Activated naive CD8-positive, alpha-beta T cell treated with anti-CD3 and anti-CD28 coated beads, Interleukin-2, amount 10 ng/mL, durations not matched to agents 7 days and 5 days (primary cell): Measurements from ENCODE around the gene TMEM204. TPM values are rescaled to one million over a fixed set of nuclear protein-coding genes. Genes with fewer than 3 reads are reported as not detected.

Source experiments
- ATAC-seq: fragments of 150-1000 bp; cut with Tn5 transposase; one replicate; pipeline ENCODE4 v1.10.0; 2021; ENCODE audit warnings: low read depth, moderate library complexity
- POLR2A ChIA-PET: fragments of 350-600 bp; sonication (Branson Sonifier 250); formaldehyde crosslinking; loops from one replicate; lab custom pipeline; 2021; ENCODE audit warnings: antibody characterized with exemption; lab: Charles Lee
- DNase-seq: peaks from one replicate; pipeline ENCODE4 v3.0.0; 2021
- H3K27ac Mint-ChIP-seq: one replicate; pipeline ENCODE4 v1.8.0; 2022; ENCODE audit warnings: mild to moderate bottlenecking, mixed read lengths
- H3K27me3 Mint-ChIP-seq: one replicate; pipeline ENCODE4 v1.8.0; 2022; ENCODE audit warnings: mild to moderate bottlenecking, moderate library complexity, mixed read lengths
- H3K36me3 Mint-ChIP-seq: one replicate; pipeline ENCODE4 v1.8.0; 2021; ENCODE audit warnings: mild to moderate bottlenecking, mixed read lengths
- H3K4me1 Mint-ChIP-seq: one replicate; pipeline ENCODE4 v1.8.0; 2021; ENCODE audit warnings: mixed read lengths
- H3K4me3 Mint-ChIP-seq: one replicate; pipeline ENCODE4 v1.8.0; 2022; ENCODE audit warnings: mild to moderate bottlenecking, moderate library complexity, mixed read lengths
- H3K9me3 Mint-ChIP-seq: one replicate; pipeline ENCODE4 v1.8.0; 2021; ENCODE audit warnings: mixed read lengths
- total RNA-seq, 2 experiments: library from RNA; stranded (reverse); gene quantifications; one replicate each; pipeline ENCODE4 v1.2.3, GENCODE V29; 2021

TMEM204 gene
- total RNA-seq, 2 experiments from 2014 or later: 68.3 to 72.0 TPM

DNA sequence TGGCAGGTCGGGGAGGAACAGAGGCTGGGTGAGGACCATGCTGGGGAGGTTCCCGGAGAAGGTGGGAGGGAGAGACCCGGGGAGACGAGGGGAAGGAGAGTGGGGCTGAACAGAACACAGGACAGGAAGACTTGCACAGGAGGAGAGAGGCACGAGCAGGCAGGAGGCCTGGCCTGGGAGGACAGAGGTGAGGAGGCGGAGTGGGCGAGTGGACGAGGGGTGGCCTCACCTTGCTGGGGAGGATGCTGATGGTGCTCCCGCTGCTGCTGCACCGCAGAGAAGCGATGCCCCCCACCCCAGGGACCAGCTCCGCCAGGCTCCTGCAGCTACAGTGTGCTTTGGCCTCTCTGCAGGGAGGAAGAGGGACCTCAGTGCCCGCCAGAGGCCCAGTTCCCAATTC, 34.5 kb downstream of the TMEM204 start:
- H3K9me3 Mint-ChIP-seq: no peaks in the 10 kb centered on the region
- H3K27ac Mint-ChIP-seq: no peak overlapping the region
- no peak overlapping the region for H3K4me3 Mint-ChIP-seq
- POLR2A ChIA-PET: no interaction called here
- no peaks in the 10 kb centered on the region for H3K36me3 Mint-ChIP-seq
- H3K27me3 Mint-ChIP-seq: no peaks in the 10 kb centered on the region
- ATAC-seq (no peak), DNase-seq (no peak)
- peaks cover under 1% of the 10 kb centered on the region for H3K4me1 Mint-ChIP-seq

- H3K4me1 Mint-ChIP-seq: peaks cover 2% of the 10 kb centered on the region
- no peaks in the 10 kb centered on the region for H3K36me3 Mint-ChIP-seq
- ATAC-seq (no peak), DNase-seq (no peak)
- H3K27me3 Mint-ChIP-seq: no peaks in the 10 kb centered on the region
- H3K9me3 Mint-ChIP-seq: no peaks in the 10 kb centered on the region
- POLR2A ChIA-PET: no interaction called here
- no peak overlapping the region for H3K27ac Mint-ChIP-seq
- no peak overlapping the region for H3K4me3 Mint-ChIP-seq
Measured at GRCh38 chr16:1571012-1571671, 37.7 kb downstream of the TMEM204 start.

- Mint-ChIP-seq H3K27me3 (no peaks in the 10 kb centered on the region), H3K4me1 (peaks cover 2% of the 10 kb centered on the region), H3K4me3 (no peak overlapping the region), H3K9me3 (no peaks in the 10 kb centered on the region), H3K36me3 (no peaks in the 10 kb centered on the region), H3K27ac (no peak overlapping the region)
- ATAC-seq (no peak), DNase-seq (no peak)
- POLR2A ChIA-PET: no interaction called here
Measured at GRCh38 chr16:1572673-1573072, 39.2 kb downstream of the TMEM204 start.

- peaks cover 2% of the 10 kb centered on the region for H3K4me1 Mint-ChIP-seq
- no peaks in the 10 kb centered on the region for H3K36me3 Mint-ChIP-seq
- POLR2A ChIA-PET: interaction anchor here (0.6 to 1.2 kb wide), 2 partner anchors 96 to 113 kb away, joined by 3 read pairs; no protein-coding TSS in a partner anchor
- H3K27ac Mint-ChIP-seq: no peak overlapping the region
- no peaks in the 10 kb centered on the region for H3K27me3 Mint-ChIP-seq
- DNase-seq (no peak), ATAC-seq (no peak)
- no peak overlapping the region for H3K4me3 Mint-ChIP-seq
- H3K9me3 Mint-ChIP-seq: no peaks in the 10 kb centered on the region
Measured at GRCh38 chr16:1573301-1573700, 39.8 kb downstream of the TMEM204 start.

DNA sequence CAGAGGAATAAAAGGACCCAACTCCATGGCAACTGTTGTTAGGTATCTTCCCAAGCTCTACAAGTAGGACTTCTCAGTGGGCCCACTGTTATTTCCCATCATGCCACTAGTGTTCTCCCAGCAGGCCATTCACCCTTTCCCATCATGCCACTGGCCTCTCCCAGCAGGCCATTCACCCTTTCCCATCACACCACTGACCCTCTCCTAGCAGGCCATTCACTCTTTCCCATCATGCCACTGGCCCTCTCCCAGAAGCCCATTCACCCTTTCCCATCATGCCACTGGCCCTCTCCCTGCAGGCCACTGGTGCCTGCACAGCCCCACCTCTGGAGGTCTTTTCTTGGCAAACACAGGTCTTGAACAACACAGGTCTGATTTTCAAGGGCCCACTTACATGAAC, 42.1 kb downstream of the TMEM204 start:
- no peaks in the 10 kb centered on the region for H3K36me3 Mint-ChIP-seq
- H3K4me3 Mint-ChIP-seq: no peak overlapping the region
- no peak overlapping the region for H3K27ac Mint-ChIP-seq
- no peak for ATAC-seq
- POLR2A ChIA-PET: interaction anchor here (0.5 to 1.0 kb wide), 2 partner anchors 36 to 130 kb away, joined by 3 to 7 read pairs; partner anchors contain the start of genes CRAMP1 and IFT140
- H3K9me3 Mint-ChIP-seq: no peaks in the 10 kb centered on the region
- no peaks in the 10 kb centered on the region for H3K27me3 Mint-ChIP-seq
- no peak for DNase-seq
- H3K4me1 Mint-ChIP-seq: peaks cover 4% of the 10 kb centered on the region

- Mint-ChIP-seq H3K4me3 (no peak overlapping the region), H3K9me3 (no peaks in the 10 kb centered on the region), H3K36me3 (peaks cover 2% of the 10 kb centered on the region), H3K27me3 (no peaks in the 10 kb centered on the region), H3K27ac (no peak overlapping the region), H3K4me1 (peaks cover 6% of the 10 kb centered on the region)
- POLR2A ChIA-PET: no interaction called here
- ATAC-seq (peak; percentile 68), DNase-seq (no peak)
Measured at GRCh38 chr16:1579214-1579613, 45.7 kb downstream of the TMEM204 start.

- ATAC-seq: no peak
- Mint-ChIP-seq H3K36me3 (peaks cover 2% of the 10 kb centered on the region), H3K4me3 (no peak overlapping the region), H3K27me3 (no peaks in the 10 kb centered on the region), H3K27ac (no peak overlapping the region), H3K9me3 (no peaks in the 10 kb centered on the region), H3K4me1 (peaks cover 9% of the 10 kb centered on the region)
- no peak for DNase-seq
- POLR2A ChIA-PET: no interaction called here
Measured at GRCh38 chr16:1580256-1580655, 46.8 kb downstream of the TMEM204 start.

DNA sequence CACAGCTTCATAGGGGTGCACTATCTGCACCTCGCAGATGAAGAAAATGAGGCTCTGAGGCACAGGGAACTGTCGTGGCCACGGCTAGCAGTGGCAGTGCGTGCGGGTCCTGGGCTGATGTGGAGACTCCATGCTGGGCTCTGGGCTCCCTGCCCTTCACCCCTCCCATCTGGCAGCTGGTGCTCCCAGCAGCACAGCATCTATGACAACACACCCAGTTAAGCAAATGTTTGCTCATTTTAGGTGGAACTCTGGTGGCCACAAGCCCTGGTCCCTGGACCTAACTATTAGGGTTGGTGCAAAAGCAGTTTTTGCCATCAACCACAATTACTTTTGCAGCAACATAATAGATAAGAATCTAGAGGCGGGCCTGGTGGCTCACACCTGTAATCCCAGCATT, 47.5 kb downstream of the TMEM204 start:
- no peaks in the 10 kb centered on the region for H3K9me3 Mint-ChIP-seq
- POLR2A ChIA-PET: no interaction called here
- ATAC-seq (no peak), DNase-seq (no peak)
- no peak overlapping the region for H3K27ac Mint-ChIP-seq
- peaks cover 6% of the 10 kb centered on the region for H3K4me1 Mint-ChIP-seq
- peaks cover 2% of the 10 kb centered on the region for H3K36me3 Mint-ChIP-seq
- no peak overlapping the region for H3K4me3 Mint-ChIP-seq
- no peaks in the 10 kb centered on the region for H3K27me3 Mint-ChIP-seq

DNA sequence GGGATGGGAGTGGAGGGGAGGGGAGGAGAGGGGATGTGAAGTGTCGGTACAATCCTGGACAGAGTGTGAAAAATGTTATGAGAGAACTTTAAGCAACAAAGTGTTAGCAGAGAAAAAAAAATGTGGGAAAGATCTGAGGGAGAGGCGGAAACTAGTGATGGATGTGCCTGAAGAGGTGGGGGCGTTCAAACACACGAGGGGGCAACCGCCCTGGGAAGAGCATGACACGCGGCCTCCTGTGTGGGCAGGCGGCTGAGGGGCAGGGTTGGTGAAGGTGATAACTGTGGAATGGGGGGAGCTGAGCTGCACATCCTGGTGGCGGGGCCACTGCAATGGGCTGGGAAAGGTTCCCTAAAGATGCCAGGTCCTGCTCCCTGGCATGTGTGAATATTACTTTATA, 48.3 kb downstream of the TMEM204 start:
- peaks cover 2% of the 10 kb centered on the region for H3K36me3 Mint-ChIP-seq
- no peak overlapping the region for H3K27ac Mint-ChIP-seq
- ATAC-seq: no peak
- peaks cover 6% of the 10 kb centered on the region for H3K4me1 Mint-ChIP-seq
- POLR2A ChIA-PET: no interaction called here
- H3K4me3 Mint-ChIP-seq: no peak overlapping the region
- no peak for DNase-seq
- no peaks in the 10 kb centered on the region for H3K27me3 Mint-ChIP-seq
- H3K9me3 Mint-ChIP-seq: no peaks in the 10 kb centered on the region

DNA sequence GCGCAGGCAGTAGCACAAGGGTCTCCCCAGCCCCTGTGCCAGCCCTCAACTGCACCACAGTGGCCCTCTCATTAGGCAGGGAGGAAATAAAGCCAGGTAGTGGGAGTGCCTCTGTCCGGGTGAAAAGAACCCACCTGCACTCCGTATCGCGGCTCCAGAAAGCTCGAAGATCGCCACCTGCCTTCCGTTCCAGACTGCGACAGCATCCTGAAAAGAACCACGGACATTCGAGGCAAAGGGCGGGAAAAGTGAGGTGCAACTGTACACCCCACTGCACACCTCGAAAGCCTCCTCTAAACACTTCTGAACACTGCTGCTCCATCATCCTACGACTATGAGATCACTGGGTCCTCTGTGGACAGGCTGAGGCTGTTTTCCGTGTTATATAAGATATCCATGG, 49.7 kb downstream of the TMEM204 start:
- POLR2A ChIA-PET: no interaction called here
- DNase-seq (no peak), ATAC-seq (no peak)
- H3K36me3 Mint-ChIP-seq: peaks cover 2% of the 10 kb centered on the region
- no peaks in the 10 kb centered on the region for H3K27me3 Mint-ChIP-seq
- H3K9me3 Mint-ChIP-seq: no peaks in the 10 kb centered on the region
- H3K4me3 Mint-ChIP-seq: no peak overlapping the region
- H3K27ac Mint-ChIP-seq: no peak overlapping the region
- H3K4me1 Mint-ChIP-seq: peaks cover 6% of the 10 kb centered on the region

DNA sequence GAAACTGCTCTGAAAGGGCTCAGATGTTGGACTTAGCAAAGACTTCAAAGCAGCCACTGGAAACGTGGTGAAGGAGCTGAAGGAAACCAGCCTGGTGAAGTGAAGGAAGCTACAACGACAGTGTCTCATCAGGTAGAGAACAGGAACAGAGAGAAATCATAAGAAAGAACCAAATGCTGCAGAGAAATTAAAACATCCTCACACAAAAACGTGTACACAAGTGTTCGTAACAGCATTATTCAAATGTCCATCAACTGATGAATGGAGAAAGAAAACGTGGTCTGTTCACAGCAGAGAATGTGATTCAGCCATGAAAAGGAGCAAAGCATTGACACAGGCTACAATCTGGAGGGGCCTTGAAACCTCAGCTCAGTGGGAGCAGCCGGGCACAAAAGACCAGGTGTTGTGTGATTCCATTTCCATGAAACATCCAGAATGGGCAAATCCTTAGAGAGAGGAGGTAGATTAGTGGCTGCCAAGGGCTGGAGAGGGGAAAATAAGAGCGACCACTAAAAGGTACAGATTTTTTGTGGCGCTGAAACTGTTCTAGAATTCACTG, 51.5 kb downstream of the TMEM204 start:
- DNase-seq: no peak
- no peak overlapping the region for H3K27ac Mint-ChIP-seq
- POLR2A ChIA-PET: no interaction called here
- no peaks in the 10 kb centered on the region for H3K27me3 Mint-ChIP-seq
- no peaks in the 10 kb centered on the region for H3K9me3 Mint-ChIP-seq
- H3K36me3 Mint-ChIP-seq: peaks cover 2% of the 10 kb centered on the region
- H3K4me1 Mint-ChIP-seq: peaks cover 5% of the 10 kb centered on the region
- ATAC-seq: no peak
- H3K4me3 Mint-ChIP-seq: no peak overlapping the region

DNA sequence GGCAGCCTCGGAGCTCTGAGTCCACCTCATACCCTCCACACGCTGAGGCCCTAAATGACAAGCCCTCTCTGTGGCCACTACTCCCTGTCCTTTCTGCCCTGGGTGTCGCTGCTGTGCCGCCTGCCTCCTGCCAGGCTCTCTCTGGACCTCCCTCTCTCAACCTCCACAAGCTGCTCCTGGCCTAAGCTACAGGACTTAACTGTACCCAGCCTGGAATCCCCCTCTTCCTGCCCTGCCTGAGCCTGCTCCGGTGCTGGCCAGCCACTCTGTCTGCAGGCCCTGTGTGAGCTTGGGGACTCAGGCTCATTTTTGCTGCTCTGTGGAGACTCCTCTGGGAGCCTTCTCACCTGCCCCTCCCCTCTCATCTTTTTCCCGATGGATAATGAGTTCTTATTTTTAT, 56.9 kb downstream of the TMEM204 start:
- DNase-seq (no peak), ATAC-seq (no peak)
- H3K27ac Mint-ChIP-seq: no peak overlapping the region
- POLR2A ChIA-PET: no interaction called here
- H3K27me3 Mint-ChIP-seq: no peaks in the 10 kb centered on the region
- H3K4me1 Mint-ChIP-seq: no peaks in the 10 kb centered on the region
- no peaks in the 10 kb centered on the region for H3K9me3 Mint-ChIP-seq
- H3K36me3 Mint-ChIP-seq: no peaks in the 10 kb centered on the region
- H3K4me3 Mint-ChIP-seq: no peak overlapping the region

- Mint-ChIP-seq H3K27me3 (no peaks in the 10 kb centered on the region), H3K4me1 (no peaks in the 10 kb centered on the region), H3K4me3 (no peak overlapping the region), H3K36me3 (no peaks in the 10 kb centered on the region), H3K27ac (no peak overlapping the region), H3K9me3 (no peaks in the 10 kb centered on the region)
- POLR2A ChIA-PET: no interaction called here
- DNase-seq: no peak
- ATAC-seq: no peak
Measured at GRCh38 chr16:1590930-1591705, 57.7 kb downstream of the TMEM204 start.

DNA sequence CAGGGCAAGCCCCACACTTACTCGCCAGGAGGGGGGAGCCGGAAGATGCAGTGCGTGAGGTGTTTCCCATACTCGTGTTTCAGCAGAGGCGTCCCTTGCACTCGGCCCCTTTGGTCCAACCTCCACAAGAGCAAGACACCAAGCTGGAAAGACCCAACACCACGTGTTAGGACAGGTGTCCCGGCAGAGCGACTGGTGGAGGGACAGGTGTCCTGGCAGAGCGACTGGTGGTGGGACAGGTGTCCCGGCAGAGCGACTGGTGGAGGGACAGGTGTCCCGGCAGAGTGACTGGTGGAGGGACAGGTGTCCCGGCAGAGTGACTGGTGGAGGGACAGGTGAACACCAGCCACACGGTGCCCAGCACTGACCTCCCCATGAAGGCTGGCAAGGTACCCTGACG, 59.0 kb downstream of the TMEM204 start:
- no peaks in the 10 kb centered on the region for H3K4me1 Mint-ChIP-seq
- H3K36me3 Mint-ChIP-seq: no peaks in the 10 kb centered on the region
- H3K27ac Mint-ChIP-seq: no peak overlapping the region
- ATAC-seq (no peak), DNase-seq (no peak)
- no peaks in the 10 kb centered on the region for H3K9me3 Mint-ChIP-seq
- no peak overlapping the region for H3K4me3 Mint-ChIP-seq
- POLR2A ChIA-PET: no interaction called here
- no peaks in the 10 kb centered on the region for H3K27me3 Mint-ChIP-seq
